GM21447 (cell line): ENCODE data around the gene EXOSC2.

Experiments
- ATAC-seq: cut with Tn5 transposase; IDR thresholded peaks from one replicate; pipeline ENCODE4 v1.9.1; 2021; ENCODE audit not compliant: unreplicated experiment

The EXOSC2 gene

GRCh38 chr9:130732136-130732535 is 38.6 kb downstream of the EXOSC2 start:
- ATAC-seq: no peak

- no peak for ATAC-seq
Measured at GRCh38 chr9:130732793-130733221, 39.2 kb downstream of the EXOSC2 start.

- no peak for ATAC-seq
Measured at GRCh38 chr9:130735566-130735965, 42.0 kb downstream of the EXOSC2 start.

GRCh38 chr9:130736834-130737233 is 43.3 kb downstream of the EXOSC2 start:
- ATAC-seq: no peak

- no peak for ATAC-seq
Measured at GRCh38 chr9:130738281-130738680, 44.7 kb downstream of the EXOSC2 start.

GRCh38 chr9:130739081-130739480 is 45.5 kb downstream of the EXOSC2 start:
- ATAC-seq: no peak

- no peak for ATAC-seq
Measured at GRCh38 chr9:130740218-130741023, 46.8 kb downstream of the EXOSC2 start.

GRCh38 chr9:130741024-130741305 is 47.4 kb downstream of the EXOSC2 start:
- ATAC-seq: no peak

- ATAC-seq: no peak
Measured at GRCh38 chr9:130741831-130742449, 48.4 kb downstream of the EXOSC2 start.

GRCh38 chr9:130743656-130744055 is 50.1 kb downstream of the EXOSC2 start:
- ATAC-seq: no peak

- no peak for ATAC-seq
Measured at GRCh38 chr9:130745210-130745800, 51.7 kb downstream of the EXOSC2 start.

- no peak for ATAC-seq
Measured at GRCh38 chr9:130745829-130746228, 52.2 kb downstream of the EXOSC2 start.

- no peak for ATAC-seq
Measured at GRCh38 chr9:130746434-130747212, 53.0 kb downstream of the EXOSC2 start.

GRCh38 chr9:130751631-130752355 is 58.2 kb downstream of the EXOSC2 start:
- no peak for ATAC-seq
